NOMO-1 (cell line): ENCODE data around the gene PTX3.
A peak's percentile ranks its signal among the peaks of the same experiment; 100 is the strongest.

Source experiments
- DNase-seq, 2 experiments: peaks; one replicate each; lab custom pipeline; 2025; ENCODE audit not compliant: unreplicated experiment in 2 of 2; lab: John Stamatoyannopoulos, UW

PTX3 gene

GRCh38 chr3:157471064-157471463 is 34.4 kb downstream of the PTX3 start:
- DNase-seq, result no peak

DNA sequence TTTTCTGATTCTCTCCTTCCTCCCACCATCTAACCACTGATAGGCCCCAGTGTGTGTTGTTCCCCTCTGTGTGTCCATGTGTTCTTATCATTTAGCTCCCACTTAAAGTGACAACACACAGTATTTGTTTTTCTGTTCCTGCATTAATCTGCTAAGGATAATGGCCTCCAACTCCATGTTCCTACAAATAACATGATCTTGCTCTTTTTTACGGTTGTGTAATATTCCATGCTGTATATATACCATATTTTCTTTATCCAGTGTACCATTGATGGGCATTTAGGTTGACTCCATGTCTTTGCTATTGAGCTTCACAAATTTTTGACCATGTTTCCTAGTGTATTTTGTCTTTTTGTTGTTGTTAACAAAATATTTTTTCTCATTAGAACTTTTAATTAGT is 36.0 kb downstream of the PTX3 start:
- no peak for DNase-seq

- no peak for DNase-seq
These were observed 39.3 kb downstream of the PTX3 start for GRCh38 chr3:157475921-157476414.

DNA sequence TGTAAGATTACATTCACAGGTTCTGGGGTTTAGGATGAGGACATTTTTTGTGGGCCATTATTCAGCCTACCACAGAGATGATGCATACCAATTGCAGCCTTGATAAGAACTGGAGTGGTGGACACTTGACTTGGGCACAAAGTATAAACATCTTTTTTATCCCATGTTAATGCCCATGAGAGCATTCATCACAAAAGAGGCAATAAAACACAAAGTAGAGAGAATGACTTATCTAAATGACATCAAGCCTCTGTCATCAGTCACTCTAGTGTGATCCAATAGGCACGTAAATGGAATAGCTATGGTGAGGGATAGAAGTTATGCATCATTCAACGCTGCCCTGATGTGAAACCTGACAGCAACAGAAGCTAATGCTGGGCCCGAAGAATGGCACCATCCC is 40.8 kb downstream of the PTX3 start:
- no peak for DNase-seq

DNA sequence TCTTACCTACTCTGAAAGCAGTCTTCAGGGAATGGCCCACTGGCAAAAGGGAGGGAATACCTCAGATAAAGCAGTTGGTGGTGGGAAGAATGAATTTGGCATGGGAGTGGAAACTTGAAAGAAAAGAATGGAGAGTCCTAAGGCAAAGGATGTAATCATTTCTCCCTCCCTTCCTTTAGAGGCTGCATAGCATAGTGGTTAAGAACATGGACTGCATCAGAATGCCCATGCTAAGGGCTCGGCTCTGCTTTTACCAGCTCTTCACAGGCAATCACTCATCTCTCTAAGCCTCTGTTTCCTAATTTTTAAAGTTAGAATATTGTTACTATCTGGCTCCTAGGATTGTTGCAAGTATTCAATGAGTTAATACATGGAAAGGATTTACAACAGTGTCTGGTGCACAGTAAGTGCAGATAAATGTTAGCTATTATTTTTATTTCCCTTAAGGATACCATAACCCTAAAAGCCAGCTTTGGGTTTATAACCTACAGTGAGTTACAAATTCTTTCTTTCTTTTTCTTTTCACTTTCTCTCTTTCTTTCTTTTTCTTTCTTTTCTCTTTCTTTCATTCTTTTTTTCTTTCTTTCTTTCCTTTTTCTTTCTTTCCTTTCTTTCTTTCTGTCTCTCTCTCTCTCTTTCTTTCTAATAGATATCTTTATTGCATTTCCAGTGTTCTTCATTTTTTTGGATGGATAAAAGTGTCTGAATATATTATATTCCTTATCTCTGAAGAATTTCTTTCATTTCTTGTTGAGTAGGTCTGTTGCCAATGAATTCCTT is 43.0 kb downstream of the PTX3 start:
- no peak for DNase-seq

DNA sequence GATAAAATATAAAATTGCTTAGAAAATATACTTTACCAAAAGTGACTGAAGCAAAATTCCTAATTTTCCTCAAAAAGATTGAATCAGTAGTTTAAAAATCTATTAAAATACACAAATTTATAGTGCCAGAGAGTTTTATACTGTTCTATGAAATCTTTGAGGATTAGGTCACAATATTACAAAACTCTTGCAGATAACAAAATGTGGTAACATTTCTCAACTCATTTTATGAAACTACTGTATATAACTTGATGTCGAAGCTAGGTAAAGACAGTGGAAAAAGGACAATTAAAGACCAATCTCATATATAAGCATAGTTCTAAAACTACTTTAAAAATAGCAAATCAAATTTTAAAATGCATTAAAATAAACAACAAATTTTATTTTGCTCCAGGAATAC is 50.7 kb downstream of the PTX3 start:
- peak in 1 of 2 experiments; percentile 52 for DNase-seq

DNA sequence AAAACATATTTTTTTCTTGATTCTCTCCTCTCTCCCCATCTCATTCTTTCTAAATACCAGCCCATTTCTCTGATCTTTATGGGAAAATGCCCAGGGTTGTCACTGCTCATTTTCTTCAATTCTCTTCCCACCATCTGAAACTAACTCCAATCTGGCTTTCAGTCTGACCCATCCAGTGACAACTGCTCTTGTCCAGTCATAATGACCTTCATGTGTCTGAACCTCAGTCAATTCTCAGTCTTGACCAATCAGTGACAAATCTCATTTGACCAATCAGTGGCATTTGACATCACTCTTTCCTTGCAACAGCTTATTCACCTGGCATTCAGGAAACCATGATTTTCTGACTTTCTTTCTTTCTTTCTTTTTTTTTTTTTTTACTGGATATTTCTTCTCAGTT is 51.5 kb downstream of the PTX3 start:
- DNase-seq, result no peak

DNA sequence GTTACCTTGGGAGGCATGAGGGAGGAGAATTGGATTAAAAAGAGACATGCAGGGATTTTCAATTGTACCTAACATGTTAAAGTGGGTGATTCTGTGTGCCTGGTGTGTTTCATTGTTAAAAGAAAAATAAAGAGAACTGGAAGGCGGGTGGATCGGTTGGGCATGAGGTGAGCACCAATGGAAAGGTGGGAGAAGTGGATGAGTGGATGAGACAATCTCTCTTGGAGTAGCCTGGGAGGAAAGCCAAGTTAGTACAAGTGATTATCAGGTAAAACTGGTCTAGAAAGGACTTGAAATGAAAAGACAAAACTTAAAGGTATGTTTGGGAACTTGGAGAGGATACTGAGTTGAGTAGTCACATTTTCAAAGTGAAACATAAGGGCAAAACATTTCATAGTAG is 54.5 kb downstream of the PTX3 start:
- no peak for DNase-seq
